Gastroesophageal sphincter (tissue), 2 donors: ENCODE results near the gene LARGE1.

ENCODE experiments used
- POLR2A ChIP-seq, 2 donors: fragments of 450-650 bp; IDR thresholded peaks; one replicate each; pipeline ENCODE4 v1.6.1; 2017; ENCODE audit warnings: antibody characterized with exemption in 2 of 2, mild to moderate bottlenecking in 2 of 2, moderate library complexity in 1 of 2
- POLR2AphosphoS5 ChIP-seq: sonication (generic); formaldehyde crosslinking; IDR thresholded peaks from one replicate; pipeline ENCODE4 v1.6.1; 2017; ENCODE audit warnings: antibody characterized with exemption

GRCh38 chr22:33402325-33402724, 518.0 kb downstream of the LARGE1 start:
- TF ChIP-seq POLR2AphosphoS5 (no peak), POLR2A (IDR thresholded peaks at IDR 0.05) (no peak)
